PFSK-1 (cell line): ENCODE measurements around the gene GNG13.

Experiments used
- FOXP2 ChIP-seq: optimal IDR thresholded peaks from 2 replicates; pipeline ENCODE3; 2011; ENCODE audit warnings: borderline replicate concordance, control low read depth, inconsistent platforms; ENCODE audit not compliant: insufficient read depth; ENCODE audit errors: extremely low read length, extremely low read depth
- POLR2AphosphoS5 ChIP-seq: IDR thresholded peaks from 2 replicates; pipeline ENCODE4 v1.6.1; 2012; ENCODE audit warnings: low read depth, mild to moderate bottlenecking, control low read depth, low read length, moderate library complexity
- SIN3A ChIP-seq: IDR thresholded peaks from 2 replicates; pipeline ENCODE4 v1.6.1; 2012; ENCODE audit warnings: mild to moderate bottlenecking, low read length, moderate library complexity, borderline replicate concordance; ENCODE audit not compliant: insufficient read depth
- TAF1 ChIP-seq: IDR thresholded peaks from 2 replicates; pipeline ENCODE4 v1.6.1; 2012; ENCODE audit warnings: low read length, control low read depth, borderline replicate concordance; ENCODE audit not compliant: insufficient read depth
- TF ChIP-seq, protein P1 (sequence below), 2 experiments: IDR thresholded peaks; 2 replicates each; pipeline versions ENCODE4 v1.6.1 to v1.8.0; 2011 to 2012; ENCODE audit warnings: low read depth in 2 of 2, low read length in 2 of 2, control low read depth in 1 of 2, inconsistent platforms in 1 of 2, mild to moderate bottlenecking in 1 of 2, moderate library complexity in 1 of 2; ENCODE audit not compliant: insufficient read depth in 1 of 2

GNG13 gene

DNA sequence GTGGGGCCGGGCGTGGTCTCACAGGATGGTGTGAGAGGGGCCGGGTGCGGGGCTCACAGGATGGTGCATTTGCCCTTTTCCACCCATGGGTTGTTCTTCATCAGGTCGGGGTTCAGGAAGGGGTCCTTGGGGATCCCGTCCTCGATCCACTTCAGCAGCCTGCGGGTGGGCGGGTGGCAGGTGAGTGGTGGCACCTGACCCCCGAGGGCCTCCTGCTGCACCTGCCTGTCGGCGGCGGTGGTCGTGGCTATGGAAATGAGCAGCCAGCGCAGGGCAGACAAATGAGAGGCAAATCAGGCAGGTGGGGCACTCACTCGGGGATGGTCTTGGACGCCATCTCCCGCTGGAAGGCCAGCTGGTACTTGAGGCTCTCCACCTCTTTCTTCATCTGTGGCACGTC, 1.9 kb downstream of the GNG13 start:
- no peak for TF ChIP-seq POLR2AphosphoS5
- no peak for TF ChIP-seq SIN3A

- TF ChIP-seq SIN3A (no peak), TAF1 (no peak), POLR2AphosphoS5 (no peak), FOXP2 (no peak)
- TF ChIP-seq, protein P1, sequence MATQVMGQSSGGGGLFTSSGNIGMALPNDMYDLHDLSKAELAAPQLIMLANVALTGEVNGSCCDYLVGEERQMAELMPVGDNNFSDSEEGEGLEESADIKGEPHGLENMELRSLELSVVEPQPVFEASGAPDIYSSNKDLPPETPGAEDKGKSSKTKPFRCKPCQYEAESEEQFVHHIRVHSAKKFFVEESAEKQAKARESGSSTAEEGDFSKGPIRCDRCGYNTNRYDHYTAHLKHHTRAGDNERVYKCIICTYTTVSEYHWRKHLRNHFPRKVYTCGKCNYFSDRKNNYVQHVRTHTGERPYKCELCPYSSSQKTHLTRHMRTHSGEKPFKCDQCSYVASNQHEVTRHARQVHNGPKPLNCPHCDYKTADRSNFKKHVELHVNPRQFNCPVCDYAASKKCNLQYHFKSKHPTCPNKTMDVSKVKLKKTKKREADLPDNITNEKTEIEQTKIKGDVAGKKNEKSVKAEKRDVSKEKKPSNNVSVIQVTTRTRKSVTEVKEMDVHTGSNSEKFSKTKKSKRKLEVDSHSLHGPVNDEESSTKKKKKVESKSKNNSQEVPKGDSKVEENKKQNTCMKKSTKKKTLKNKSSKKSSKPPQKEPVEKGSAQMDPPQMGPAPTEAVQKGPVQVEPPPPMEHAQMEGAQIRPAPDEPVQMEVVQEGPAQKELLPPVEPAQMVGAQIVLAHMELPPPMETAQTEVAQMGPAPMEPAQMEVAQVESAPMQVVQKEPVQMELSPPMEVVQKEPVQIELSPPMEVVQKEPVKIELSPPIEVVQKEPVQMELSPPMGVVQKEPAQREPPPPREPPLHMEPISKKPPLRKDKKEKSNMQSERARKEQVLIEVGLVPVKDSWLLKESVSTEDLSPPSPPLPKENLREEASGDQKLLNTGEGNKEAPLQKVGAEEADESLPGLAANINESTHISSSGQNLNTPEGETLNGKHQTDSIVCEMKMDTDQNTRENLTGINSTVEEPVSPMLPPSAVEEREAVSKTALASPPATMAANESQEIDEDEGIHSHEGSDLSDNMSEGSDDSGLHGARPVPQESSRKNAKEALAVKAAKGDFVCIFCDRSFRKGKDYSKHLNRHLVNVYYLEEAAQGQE (IDR thresholded peaks at IDR 0.05; ENCODE audit: insufficient read depth in 1 of 2, low read depth in 2 of 2, low read length in 2 of 2) = no peak
Measured at GRCh38 chr16:797686-798085, 2.8 kb downstream of the GNG13 start.

DNA sequence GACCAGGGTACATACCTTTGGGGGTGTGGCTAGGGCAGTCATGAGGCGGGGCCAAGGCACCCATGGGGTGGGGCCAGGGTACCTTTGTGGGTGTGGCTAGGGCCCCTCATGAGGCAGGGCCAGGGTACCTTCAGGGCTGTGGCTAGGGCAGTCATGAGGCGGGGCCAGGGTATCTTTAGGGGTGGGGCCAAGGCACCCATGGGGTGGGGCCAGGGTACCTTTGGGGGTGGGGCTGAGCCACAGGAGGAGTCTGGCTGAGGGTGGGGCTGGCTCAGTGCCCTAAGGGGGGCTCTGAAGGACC, 3.5 kb downstream of the GNG13 start:
- TF ChIP-seq POLR2AphosphoS5 (no peak), FOXP2 (no peak), SIN3A (no peak), TAF1 (no peak)
- TF ChIP-seq, protein P1 (IDR thresholded peaks at IDR 0.05; ENCODE audit: insufficient read depth in 1 of 2, low read depth in 2 of 2, low read length in 2 of 2) = no peak

GRCh38 chr16:796296-797119, 4.0 kb downstream of the GNG13 start:
- no peak for TF ChIP-seq TAF1
- TF ChIP-seq SIN3A = no peak
- no peak for TF ChIP-seq POLR2AphosphoS5
- TF ChIP-seq FOXP2 = no peak
- TF ChIP-seq, protein P1 (IDR thresholded peaks at IDR 0.05; ENCODE audit: insufficient read depth in 1 of 2, low read depth in 2 of 2, low read length in 2 of 2) = no peak

GRCh38 chr16:795580-796229, 4.8 kb downstream of the GNG13 start:
- no peak for TF ChIP-seq FOXP2
- no peak for TF ChIP-seq POLR2AphosphoS5
- TF ChIP-seq TAF1 = no peak
- no peak for TF ChIP-seq SIN3A
- TF ChIP-seq, protein P1 (IDR thresholded peaks at IDR 0.05; ENCODE audit: insufficient read depth in 1 of 2, low read depth in 2 of 2, low read length in 2 of 2) = no peak
